NOMO-1 treated with DMSO at 0.1 percent for 48 hours (cell line): ENCODE data around the gene EEFSEC.
"Not testable (repeated sequence)": the region's sequence is repeated elsewhere in the genome, so short reads cannot be mapped to it uniquely, and the experiment has no call there.

Source experiments
- DNase-seq: peaks from one replicate; lab custom pipeline; 2025; ENCODE audit not compliant: unreplicated experiment; lab: John Stamatoyannopoulos, UW

The EEFSEC gene

DNA sequence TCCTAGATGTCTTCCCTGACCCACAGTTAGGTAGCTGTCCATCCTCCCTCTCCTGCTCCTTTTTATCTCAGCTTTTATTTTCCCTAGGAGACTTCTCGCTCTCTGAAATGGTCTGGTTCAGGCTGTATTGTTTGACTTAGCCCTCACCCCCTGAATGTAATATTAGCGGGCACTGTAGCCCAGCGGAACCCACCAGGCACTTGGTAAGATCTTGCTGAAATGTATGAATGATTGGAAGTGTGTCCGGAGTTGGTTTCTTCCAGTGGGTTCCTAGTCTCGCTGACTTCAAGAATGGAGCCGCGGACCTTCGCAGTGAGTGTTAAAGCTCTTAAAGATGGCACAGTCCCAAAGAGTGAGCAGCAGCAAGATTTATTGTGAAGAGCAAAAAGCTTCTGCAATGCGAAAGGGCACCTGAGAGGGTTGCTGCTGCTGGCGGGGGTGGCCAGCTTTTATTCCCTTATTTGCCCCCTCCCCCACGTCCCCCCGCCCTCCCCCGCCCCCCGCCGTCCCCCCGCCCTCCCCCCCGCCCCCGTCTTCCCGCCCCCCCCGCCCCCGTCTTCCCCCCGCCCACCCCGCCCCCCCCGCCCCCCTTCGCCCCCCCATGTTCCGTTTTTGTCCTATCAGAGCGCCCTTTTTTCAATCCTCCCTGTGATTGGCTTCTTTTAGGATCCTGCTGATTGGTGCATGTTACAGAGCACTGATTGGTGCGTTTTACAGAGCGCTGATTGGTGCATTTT is 694 bp upstream of the EEFSEC start:
- DNase-seq: peak; percentile 86

DNA sequence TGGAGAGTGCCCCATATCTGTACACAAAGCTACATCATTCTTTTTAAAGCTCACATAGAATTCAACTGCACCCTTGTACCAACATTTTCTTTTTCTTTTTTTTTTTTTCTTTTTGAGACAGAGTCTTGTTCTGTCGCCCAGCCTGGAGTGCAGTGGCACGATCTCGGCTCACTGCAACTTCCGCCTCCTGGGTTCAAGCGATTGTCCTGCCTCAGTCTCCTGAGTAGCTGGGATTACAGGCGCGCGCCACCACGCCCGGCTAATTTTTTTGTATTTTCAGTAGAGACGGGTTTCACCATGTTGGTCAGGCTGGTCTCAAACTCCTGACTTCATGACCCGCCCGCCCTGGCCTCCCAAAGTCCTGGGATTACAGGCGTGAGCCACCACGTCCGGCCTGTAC is 1.1 kb downstream of the EEFSEC start:
- not testable (repeated sequence) for DNase-seq

- peak; percentile 29 for DNase-seq
Observed at GRCh38 chr3:128155616-128156360, 2.5 kb downstream of the EEFSEC start.

GRCh38 chr3:128160661-128161060 is 7.4 kb downstream of the EEFSEC start:
- DNase-seq: no peak

- no peak for DNase-seq
Observed at GRCh38 chr3:128163432-128163831, 10.2 kb downstream of the EEFSEC start.

DNA sequence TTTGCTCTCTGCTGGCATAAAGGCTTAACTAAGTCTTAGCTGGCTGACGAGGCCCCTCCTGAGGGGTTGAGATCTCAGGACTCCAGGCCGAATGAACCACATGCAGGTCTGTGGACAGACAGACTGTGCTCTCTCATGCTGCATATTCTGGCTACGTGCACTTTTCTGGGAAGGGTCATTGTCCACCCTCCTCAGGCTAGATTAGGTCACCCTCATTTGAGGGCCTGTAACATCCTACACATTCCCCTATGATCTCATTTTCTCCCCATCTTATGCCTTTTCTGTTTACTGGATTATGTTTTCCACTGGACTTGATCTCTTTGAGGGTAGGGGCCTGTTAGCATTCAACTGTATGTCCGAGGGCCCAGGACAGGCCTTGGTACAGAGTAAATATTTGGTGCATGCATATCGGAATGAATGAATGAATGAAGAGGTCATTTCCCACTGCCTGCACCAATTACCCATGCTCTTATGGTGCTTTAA is 13.7 kb downstream of the EEFSEC start:
- DNase-seq: no peak

DNA sequence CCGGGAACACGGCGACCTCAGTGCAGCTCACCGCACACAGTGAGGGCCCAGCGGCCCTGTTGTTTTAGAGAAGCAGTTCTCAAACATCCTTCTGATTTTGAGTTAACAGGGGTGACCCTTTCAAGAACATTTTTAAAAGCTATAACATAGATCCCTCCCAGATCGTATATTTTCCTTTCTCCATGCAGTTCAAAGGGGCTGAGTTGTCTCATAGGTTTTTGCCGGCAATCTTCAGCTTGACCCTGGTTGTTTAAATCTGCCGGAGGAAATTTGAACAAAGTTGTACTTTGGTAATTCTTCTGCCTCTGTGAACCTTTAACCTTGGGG is 14.3 kb downstream of the EEFSEC start:
- DNase-seq: no peak

GRCh38 chr3:128167973-128168674 is 14.8 kb downstream of the EEFSEC start:
- peak; percentile 78 for DNase-seq

DNA sequence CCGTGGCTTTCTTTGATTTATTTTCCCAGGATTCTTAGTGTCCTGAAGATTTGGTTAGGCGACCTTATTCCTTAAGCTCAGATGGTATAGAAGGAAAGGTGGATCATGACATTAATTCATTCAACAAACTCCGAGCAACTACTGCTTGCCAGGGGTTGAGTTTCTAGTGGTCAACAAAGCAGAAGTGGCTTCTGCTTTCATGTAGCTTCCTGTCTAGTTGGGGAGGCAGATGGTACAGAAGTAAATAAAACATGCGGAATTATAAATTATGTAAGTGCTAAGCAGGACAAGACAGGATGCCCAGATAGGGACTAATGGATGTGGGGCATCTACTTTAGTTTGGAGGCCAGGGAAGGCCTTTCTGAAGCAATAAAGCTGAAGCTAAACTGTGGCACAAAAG is 15.6 kb downstream of the EEFSEC start:
- DNase-seq: peak; percentile 78

DNA sequence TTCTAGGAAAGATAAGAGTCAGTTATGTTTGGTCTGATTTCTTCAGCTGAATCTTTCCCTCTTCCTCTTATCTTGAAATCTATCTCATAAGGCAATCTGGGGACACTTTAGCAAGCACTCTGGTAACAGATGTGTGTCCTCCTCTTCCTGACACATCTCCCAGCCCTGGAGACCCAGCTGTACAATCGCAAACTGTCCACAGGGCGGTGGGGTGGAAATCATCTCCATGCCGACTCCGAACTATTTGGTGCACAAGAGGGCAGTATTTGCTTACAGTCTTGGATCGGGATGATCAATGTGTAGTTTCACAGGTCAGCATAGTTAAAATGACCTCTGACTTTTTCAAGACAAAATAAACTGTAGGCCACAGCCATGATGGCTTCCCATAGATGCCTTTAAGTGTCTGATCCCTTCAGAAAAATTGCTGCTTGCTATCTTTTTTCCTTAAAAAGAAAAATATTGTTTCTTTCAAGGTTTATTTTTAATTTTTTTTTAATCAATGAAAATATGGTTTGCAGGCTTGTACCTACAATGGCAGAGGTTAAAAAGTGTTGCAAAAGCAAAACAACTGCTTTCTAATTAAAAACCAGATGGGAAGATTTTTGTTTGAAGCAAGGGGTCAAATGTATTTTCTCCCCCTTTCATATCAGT is 17.7 kb downstream of the EEFSEC start:
- DNase-seq: peak; percentile 70

DNA sequence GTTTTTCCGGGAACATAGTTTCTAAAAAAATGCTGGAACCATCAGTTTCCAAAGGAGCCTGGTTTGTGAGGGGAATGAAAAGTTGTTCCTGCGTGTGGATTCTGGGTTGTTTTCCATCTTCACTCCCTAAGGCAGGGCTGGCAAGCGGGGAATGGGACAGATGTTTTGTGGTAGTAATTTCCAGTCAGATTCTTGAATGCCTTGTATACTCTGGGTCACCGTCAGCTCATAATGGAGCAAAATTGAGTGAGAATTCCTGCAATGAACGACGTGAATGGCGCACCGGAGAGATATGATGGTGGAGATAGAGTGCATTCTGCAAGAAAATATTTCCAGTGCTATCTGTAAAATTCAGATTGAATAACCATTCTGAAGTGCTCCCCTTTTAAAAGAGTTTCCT is 19.9 kb downstream of the EEFSEC start:
- no peak for DNase-seq

- no peak for DNase-seq
Observed at GRCh38 chr3:128173849-128174248, 20.6 kb downstream of the EEFSEC start.

- DNase-seq: peak; percentile 63
Observed at GRCh38 chr3:128174675-128175590, 21.7 kb downstream of the EEFSEC start.

DNA sequence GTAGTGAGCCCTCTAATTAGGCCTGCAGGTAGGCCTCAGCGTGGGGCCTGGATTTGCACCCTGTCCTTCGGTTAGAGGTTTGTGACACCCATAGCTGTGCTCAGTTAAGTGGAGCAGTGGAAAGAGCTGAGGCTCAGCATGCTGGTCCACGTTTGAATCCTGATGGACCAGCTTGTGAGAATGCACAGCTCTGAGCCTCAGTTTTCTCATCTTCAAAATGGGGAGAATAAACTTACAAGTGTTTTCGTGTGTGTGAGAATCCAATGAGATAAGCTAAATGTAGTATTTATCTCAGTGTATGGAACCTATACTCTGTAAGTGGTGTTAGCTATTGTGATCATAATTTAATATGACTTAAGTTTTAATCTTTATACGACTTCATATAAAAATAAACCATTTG is 22.5 kb downstream of the EEFSEC start:
- no peak for DNase-seq

DNA sequence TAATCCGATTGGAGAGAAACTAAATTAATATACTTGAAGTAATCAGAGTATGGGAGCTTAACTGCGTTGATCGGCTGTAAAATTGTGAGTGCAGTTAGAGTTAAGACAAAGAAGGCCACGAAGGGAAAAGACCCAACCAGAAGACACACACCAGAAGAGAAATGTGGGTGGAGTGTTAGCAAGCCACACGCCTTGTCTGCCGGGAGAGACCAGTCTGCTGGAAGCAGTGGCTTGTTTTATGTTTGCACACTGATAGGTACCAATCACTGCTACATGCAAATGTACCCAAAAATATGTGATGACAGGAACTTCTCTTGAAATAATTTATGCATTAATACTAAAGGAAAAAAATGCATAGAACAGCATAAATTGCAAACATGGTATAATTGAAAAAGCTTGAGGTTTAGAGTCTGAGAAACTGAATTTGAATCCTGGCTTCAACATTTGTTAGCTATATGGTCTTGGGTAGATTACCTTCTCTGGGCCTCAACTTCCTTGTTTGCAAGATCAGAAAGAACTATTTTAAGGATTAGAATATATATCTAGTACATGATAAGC is 23.1 kb downstream of the EEFSEC start:
- no peak for DNase-seq

GRCh38 chr3:128177865-128178264 is 24.6 kb downstream of the EEFSEC start:
- no peak for DNase-seq

GRCh38 chr3:128178782-128179483 is 25.7 kb downstream of the EEFSEC start:
- DNase-seq: no peak

DNA sequence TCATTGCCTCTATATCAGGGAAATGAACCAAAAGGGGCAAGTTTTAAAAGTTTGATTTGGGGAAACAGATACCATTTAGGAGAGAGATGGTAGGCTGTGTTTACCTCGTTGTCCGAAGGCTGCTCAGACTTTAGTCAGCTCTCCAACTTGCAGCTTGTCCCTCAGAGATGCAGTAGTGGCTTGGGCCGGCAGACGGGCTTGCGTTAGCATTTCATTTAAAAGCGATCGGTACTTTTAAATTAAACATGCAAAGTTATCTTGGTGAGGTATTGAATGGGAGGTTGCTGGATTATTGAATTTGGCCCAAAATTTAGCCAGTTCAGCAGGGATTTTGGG is 26.2 kb downstream of the EEFSEC start:
- DNase-seq: no peak

- DNase-seq: no peak
Observed at GRCh38 chr3:128180436-128180835, 27.2 kb downstream of the EEFSEC start.

- no peak for DNase-seq
Observed at GRCh38 chr3:128180913-128181312, 27.6 kb downstream of the EEFSEC start.
